GM13977 (cell line): ENCODE measurements around the gene PDSS2.

Experiments used
- DNase-seq: peaks from one replicate; pipeline ENCODE4 v3.0.0; 2012; ENCODE audit warnings: low spot score
- CTCF ChIP-seq: IDR thresholded peaks from 2 replicates; pipeline ENCODE4 v1.5.1; 2012; ENCODE audit warnings: mild to moderate bottlenecking, control low read depth; ENCODE audit not compliant: insufficient read depth; ENCODE audit errors: extremely low read depth, missing control alignments
- in situ Hi-C: fragments of 300-500 bp; cut with MboI; formaldehyde crosslinking; loops from one replicate; pipeline ENCODE4 v1.12.0; 2022; ENCODE audit warnings: low sequenced_read_pairs, low pct_unique_long_range_greater_than_20kb, mixed read lengths, inconsistent platforms; ENCODE audit not compliant: unreplicated experiment

The PDSS2 gene

GRCh38 chr6:107396211-107396610 is 63.2 kb downstream of the PDSS2 start:
- in situ Hi-C loops = no loop called here
- no peak for DNase-seq
- TF ChIP-seq CTCF = no peak

GRCh38 chr6:107392069-107392468 is 67.3 kb downstream of the PDSS2 start:
- TF ChIP-seq CTCF = no peak
- in situ Hi-C loops = no loop called here
- no peak for DNase-seq

GRCh38 chr6:107390685-107391435 is 68.5 kb downstream of the PDSS2 start:
- TF ChIP-seq CTCF = no peak

GRCh38 chr6:107390056-107390455 is 69.3 kb downstream of the PDSS2 start:
- no peak for TF ChIP-seq CTCF
- in situ Hi-C loops = no loop called here
- DNase-seq = no peak

More at GRCh38 chr6:107390685-107391435, 68.5 kb downstream of the PDSS2 start:
- in situ Hi-C loops = no loop called here
- DNase-seq = no peak

GRCh38 chr6:107386904-107387303 is 72.5 kb downstream of the PDSS2 start:
- DNase-seq = no peak
- no peak for TF ChIP-seq CTCF
- in situ Hi-C loops = no loop called here

GRCh38 chr6:107386340-107386739 is 73.0 kb downstream of the PDSS2 start:
- in situ Hi-C loops = no loop called here
- TF ChIP-seq CTCF = no peak
- no peak for DNase-seq
